GM21723 (cell line): ENCODE measurements around the gene TMEM151A.

Experiments used
- ATAC-seq: cut with Tn5 transposase; IDR thresholded peaks from one replicate; pipeline ENCODE4 v1.9.1; 2021; ENCODE audit warnings: mild to moderate bottlenecking, moderate library complexity; ENCODE audit not compliant: unreplicated experiment

TMEM151A gene

GRCh38 chr11:66334605-66335442 lies 43.1 kb downstream of the TMEM151A start:
- ATAC-seq: no peak

DNA sequence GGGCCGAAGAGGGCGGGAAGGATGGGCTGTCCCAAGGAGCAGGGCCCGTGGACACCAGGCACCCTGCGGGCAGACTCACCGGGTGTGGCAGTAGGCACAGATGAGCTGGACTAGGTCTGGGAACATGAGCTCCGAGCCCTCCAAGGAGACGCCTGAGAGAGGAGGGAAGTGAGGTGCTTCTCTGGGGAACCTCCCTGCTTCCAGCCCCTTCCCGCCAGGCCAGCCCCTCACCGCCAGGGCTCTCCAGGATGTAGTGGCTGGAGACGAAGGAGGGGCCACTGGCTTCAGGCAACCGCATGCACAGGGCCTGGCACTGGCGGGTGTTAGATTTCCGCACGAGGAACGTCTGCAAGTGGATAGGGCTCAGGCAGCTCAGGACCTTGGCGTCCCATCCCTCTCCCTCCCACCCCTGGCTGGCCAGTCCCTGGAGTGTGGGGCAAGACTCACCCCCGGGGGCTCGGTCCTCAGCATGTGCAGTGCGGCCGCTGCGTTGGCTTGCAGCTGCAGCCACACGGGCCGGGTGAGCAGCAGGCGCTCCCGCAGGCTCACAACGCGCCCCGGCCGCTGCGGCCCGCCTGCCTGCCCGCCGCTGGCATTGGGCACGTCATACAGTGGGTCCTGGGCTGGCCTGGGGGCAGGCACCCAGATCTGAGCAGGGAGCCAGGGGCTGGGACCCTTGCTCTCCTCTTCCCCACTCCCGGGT lies 44.0 kb downstream of the TMEM151A start:
- ATAC-seq: no peak

DNA sequence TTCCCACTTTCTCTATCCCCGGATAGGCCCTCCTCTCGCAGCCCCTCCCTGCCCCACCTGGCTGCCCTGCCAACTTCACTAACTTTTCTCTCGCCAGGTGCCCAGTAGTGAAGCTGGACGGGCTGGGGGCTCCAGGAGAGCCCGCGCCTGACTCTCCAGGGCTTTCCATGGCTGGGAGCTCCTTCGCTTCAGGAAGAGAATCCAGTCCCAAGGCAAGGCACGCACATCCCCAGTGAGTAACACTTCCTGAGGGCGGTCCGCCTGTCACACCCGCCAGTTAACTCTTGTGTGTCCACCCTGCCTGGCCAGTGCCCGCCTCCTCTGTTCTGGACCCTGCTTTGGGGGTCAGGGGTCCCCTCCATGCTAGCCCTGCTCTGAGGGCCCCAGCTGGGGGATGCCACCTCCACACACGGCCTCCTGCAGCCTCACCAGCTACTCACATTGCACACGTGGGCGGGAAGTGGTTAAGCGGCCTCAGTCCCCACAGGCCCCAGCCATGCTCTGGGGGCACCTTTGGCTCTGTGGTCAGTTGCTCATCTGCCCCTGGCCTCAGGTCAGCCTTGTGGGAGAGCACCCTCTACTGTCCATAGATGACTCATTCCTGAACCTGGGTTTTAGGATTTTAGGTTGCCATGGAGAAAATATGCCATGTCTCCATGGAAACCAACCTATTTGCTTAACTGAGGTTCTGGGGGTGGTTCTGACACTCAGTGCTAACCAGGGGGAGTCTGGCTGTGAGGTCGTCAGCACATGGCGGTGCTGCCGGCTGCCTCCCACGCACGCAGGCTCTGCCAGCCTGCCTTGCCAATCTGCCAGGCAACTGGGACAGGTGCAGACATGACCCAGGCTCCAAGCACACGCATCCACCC lies 44.8 kb downstream of the TMEM151A start, which contains the start of gene RIN1:
RIN1 (minus strand) TSS at position 201 of the 869 bp plus-strand sequence; CDS start at position 169, 32 bp downstream.
- ATAC-seq: peak; percentile 69

- ATAC-seq: no peak
Observed at GRCh38 chr11:66337103-66337899, 45.6 kb downstream of the TMEM151A start.

GRCh38 chr11:66338276-66339161 lies 46.8 kb downstream of the TMEM151A start:
- no peak for ATAC-seq

- no peak for ATAC-seq
Observed at GRCh38 chr11:66339162-66339675, 47.5 kb downstream of the TMEM151A start.

DNA sequence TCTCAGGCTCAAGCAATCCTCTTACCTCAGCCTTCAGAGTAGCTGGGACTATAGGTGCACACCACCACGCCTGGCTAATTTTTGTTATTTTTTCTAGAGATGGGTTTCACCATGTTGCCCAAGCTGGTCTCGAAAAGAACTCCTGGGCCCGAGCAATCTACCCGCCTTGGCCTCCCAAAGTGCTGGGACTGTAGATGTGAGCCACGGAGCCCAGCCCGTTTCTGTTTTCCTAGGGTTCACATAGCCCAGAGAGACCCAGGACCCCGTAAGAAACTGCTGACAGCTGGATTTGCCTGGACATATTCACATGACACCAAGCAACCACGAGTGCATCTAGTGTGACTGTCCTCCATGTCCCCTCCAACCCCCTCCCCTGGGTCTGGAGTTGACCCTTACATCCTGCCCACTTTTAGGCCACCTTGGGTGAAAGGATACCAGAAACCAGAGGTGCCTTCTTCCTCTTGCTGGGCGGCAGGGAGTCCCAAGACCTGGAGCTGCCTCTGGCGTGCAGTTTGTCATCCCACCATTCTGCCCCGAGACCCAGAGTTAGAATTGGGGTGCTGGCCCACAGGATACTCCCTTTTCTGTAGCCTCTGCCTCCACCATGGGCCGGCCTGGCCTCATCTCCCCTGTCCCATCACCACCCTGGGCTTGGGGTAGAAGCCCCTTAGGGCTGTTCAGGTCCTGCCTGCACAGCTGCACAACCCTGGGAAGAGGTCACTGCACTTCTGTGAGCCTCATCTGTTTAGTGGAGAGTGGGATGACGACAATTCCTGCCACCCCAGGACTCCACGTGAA lies 48.2 kb downstream of the TMEM151A start:
- no peak for ATAC-seq

- no peak for ATAC-seq
Observed at GRCh38 chr11:66340596-66341501, 49.2 kb downstream of the TMEM151A start.

DNA sequence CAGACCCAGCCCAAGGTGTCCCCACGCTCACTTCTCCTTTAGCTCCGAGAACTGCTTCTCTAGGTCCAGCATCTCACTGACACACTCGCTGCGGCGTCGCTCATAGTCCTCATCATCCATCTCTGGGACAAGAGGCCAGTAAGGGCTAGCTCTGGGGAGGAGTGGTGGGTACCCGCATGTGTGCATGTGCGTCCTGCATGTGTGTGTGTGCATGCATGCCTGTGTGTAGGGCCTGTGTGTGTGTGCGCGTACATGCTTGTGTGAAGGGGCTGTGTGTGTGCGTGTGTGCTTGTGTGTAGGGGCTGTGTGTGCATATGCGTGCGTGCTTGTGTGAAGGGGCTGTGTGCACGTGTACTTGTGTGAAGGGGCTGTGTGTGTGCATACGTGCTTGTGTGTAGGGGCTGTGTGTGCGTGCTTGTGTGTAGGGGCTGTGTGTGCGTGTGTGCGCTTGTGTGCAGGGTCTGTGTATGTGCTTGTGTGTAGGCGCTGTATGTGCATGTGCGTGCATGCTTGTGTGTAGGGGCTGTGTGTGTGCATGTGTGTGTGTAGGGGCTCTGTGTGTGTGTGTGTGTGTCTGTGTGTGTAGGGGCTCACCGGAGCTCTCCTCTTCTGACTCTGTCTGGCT lies 49.9 kb downstream of the TMEM151A start:
- ATAC-seq: no peak

- no peak for ATAC-seq
Observed at GRCh38 chr11:66343176-66343575, 51.5 kb downstream of the TMEM151A start.

DNA sequence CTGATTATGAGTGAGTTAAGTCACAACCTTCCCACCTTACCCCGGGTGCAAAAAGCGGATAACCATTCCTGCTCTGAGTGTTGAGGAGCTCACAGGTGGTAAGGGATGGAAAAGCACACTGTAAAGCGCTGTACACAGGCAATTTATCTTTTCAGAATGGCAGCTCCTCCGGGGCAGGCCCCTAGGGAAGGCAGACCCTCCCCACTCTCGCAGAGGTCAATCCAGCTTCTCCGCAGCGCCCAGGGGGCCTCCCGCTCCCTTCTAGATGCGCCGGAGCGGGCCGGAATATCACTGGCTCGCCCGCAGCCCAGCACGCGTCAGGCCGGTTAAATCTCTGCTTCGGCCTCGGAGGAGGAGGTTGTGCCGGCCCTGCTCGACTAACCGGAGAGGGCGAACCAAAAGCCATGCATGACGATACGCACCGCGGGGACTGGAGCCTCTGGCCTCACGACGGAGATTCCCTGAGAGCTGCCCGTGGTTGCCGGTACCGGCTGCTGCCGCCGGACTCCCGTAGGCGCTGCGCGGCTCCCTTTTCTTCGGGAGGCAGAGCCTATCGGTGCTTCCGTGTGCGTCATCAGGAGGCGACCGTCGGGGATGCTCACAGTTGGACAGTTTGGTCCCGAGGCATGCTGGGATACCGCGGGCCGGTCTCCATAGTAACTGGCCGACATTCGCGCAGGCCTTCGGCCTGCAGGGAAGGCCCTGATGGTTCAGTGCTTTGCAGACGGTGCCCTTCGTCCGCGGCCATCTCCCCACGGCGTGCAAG lies 53.0 kb downstream of the TMEM151A start, which contains the start of gene BRMS1:
BRMS1 (minus strand) TSS at position 555 of the 766 bp plus-strand sequence. CDS start 2,870 bp downstream, outside the sequence.
- ATAC-seq: peak; percentile 65

- ATAC-seq: peak; percentile 6
Observed at GRCh38 chr11:66345316-66345649, 53.6 kb downstream of the TMEM151A start.
